CD14-positive monocyte (primary cell): ENCODE measurements around the gene MCL1. TPM values are rescaled to one million over a fixed set of nuclear protein-coding genes. Genes with fewer than 3 reads are reported as not detected.

Experiments used
- DNase-seq, 3 donors: peaks; one replicate each; pipeline ENCODE4 v3.0.0-alpha.2; 2011 to 2022
- H2AFZ ChIP-seq: 2 replicates; pipeline ENCODE4 v1.6.0; 2012; ENCODE audit warnings: mild to moderate bottlenecking, low read depth, low read length, inconsistent platforms; ENCODE audit not compliant: insufficient read depth, poor library complexity, severe bottlenecking
- H3K27ac ChIP-seq, 2 donors: 1 replicate in 1 of 2; 2 replicates in 1 of 2; pipeline ENCODE4 v1.5.1; 2012 to 2013; ENCODE audit warnings: low read length in 2 of 2, control low read depth in 1 of 2, inconsistent platforms in 1 of 2, low read depth in 1 of 2, mild to moderate bottlenecking in 1 of 2
- H3K27me3 ChIP-seq, 2 donors: one replicate each; pipeline versions ENCODE4 v1.6.0 to v1.6.1; 2011 to 2013; ENCODE audit warnings: low read length in 2 of 2; ENCODE audit not compliant: control insufficient read depth in 2 of 2, insufficient read depth in 2 of 2
- H3K36me3 ChIP-seq, 2 donors: replicated peaks in 1 of 2; 1 replicate in 1 of 2; 2 replicates in 1 of 2; pipeline versions ENCODE4 v1.5.1 to v1.6.1; 2012 to 2013; ENCODE audit warnings: low read length in 2 of 2, control low read depth in 1 of 2, inconsistent platforms in 1 of 2, mild to moderate bottlenecking in 1 of 2; ENCODE audit not compliant: insufficient read depth in 2 of 2, control insufficient read depth in 1 of 2
- H3K4me1 ChIP-seq, 2 donors: 1 replicate in 1 of 2; 2 replicates in 1 of 2; pipeline versions ENCODE4 v1.5.1 to v1.6.1; 2012 to 2013; ENCODE audit warnings: low read length in 2 of 2, control low read depth in 1 of 2, inconsistent platforms in 1 of 2, mild to moderate bottlenecking in 1 of 2, moderate library complexity in 1 of 2; ENCODE audit not compliant: insufficient read depth in 2 of 2, control insufficient read depth in 1 of 2
- H3K4me2 ChIP-seq: replicated peaks from 2 replicates; pipeline ENCODE3; 2012; ENCODE audit warnings: low read length, moderate library complexity, mild to moderate bottlenecking; ENCODE audit not compliant: poor library complexity, severe bottlenecking; ENCODE audit errors: extremely low read depth
- H3K4me3 ChIP-seq, 3 experiments: fragments of 200-600 bp in 1 of 3; sonication (generic) in 1 of 3; replicated peaks in 1 of 3; 1 replicate in 2 of 3; 2 replicates in 1 of 3; pipeline ENCODE4 v1.5.1; 2011 to 2013; ENCODE audit warnings: low read length in 3 of 3, mild to moderate bottlenecking in 3 of 3, control low read depth in 2 of 3, low read depth in 2 of 3, inconsistent platforms in 1 of 3, moderate library complexity in 1 of 3
- H3K79me2 ChIP-seq: 2 replicates; pipeline ENCODE4 v1.6.0; 2012; ENCODE audit warnings: mild to moderate bottlenecking, control low read depth, inconsistent platforms, low read length, moderate library complexity; ENCODE audit not compliant: insufficient read depth
- H3K9ac ChIP-seq: 2 replicates; pipeline ENCODE4 v1.6.0; 2017; ENCODE audit warnings: low read length, mild to moderate bottlenecking; ENCODE audit not compliant: insufficient read depth, poor library complexity, severe bottlenecking
- H3K9me3 ChIP-seq, 2 donors: replicated peaks in 1 of 2; 1 replicate in 1 of 2; 2 replicates in 1 of 2; pipeline versions ENCODE4 v1.5.1 to v1.6.1; 2012 to 2013; ENCODE audit warnings: low read length in 2 of 2, control low read depth in 1 of 2; ENCODE audit not compliant: control insufficient read depth in 1 of 2, insufficient read depth in 1 of 2
- H4K20me1 ChIP-seq: 2 replicates; pipeline ENCODE4 v1.6.0; 2012; ENCODE audit warnings: mild to moderate bottlenecking, low read length, control low read depth, moderate library complexity; ENCODE audit not compliant: insufficient read depth
- H3K27ac Mint-ChIP-seq, 7 donors: one replicate each; pipeline ENCODE4 v1.8.0; 2020; ENCODE audit warnings: mild to moderate bottlenecking in 7 of 7, mixed read lengths in 7 of 7, moderate library complexity in 6 of 7, inconsistent platforms in 2 of 7
- H3K27me3 Mint-ChIP-seq, 3 donors: one replicate each; pipeline ENCODE4 v1.8.0; 2021 to 2022; ENCODE audit warnings: low read depth in 3 of 3, mild to moderate bottlenecking in 3 of 3, mixed read lengths in 3 of 3, moderate library complexity in 3 of 3, inconsistent platforms in 1 of 3
- H3K36me3 Mint-ChIP-seq, 2 donors: one replicate each; pipeline ENCODE4 v1.8.0; 2020; ENCODE audit warnings: mixed read lengths in 2 of 2, inconsistent platforms in 1 of 2, mild to moderate bottlenecking in 1 of 2
- H3K4me1 Mint-ChIP-seq: one replicate; pipeline ENCODE4 v1.8.0; 2020; ENCODE audit warnings: mild to moderate bottlenecking, mixed read lengths
- H3K4me3 Mint-ChIP-seq, 2 donors: one replicate each; pipeline ENCODE4 v1.8.0; 2020; ENCODE audit warnings: mild to moderate bottlenecking in 2 of 2, mixed read lengths in 2 of 2, moderate library complexity in 1 of 2
- H3K9me3 Mint-ChIP-seq, 7 donors: one replicate each; pipeline ENCODE4 v1.8.0; 2020 to 2022; ENCODE audit warnings: mixed read lengths in 7 of 7, mild to moderate bottlenecking in 6 of 7, moderate library complexity in 6 of 7, inconsistent platforms in 2 of 7
- CTCF ChIP-seq: fragments of 200-600 bp; IDR thresholded peaks from one replicate; pipeline ENCODE4 v1.8.0; 2022; ENCODE audit warnings: antibody characterized with exemption, mild to moderate bottlenecking
- WGBS: methylation state at CpG from one replicate; pipeline ENCODE4 v1.1.5; 2013; ENCODE audit warnings: missing lambda C conversion rate; ENCODE audit not compliant: insufficient coverage; 5-methylcytosine and 5-hydroxymethylcytosine counted together
- intact Hi-C, 2 donors: fragments of 100-400 bp; cut with micrococcal nuclease; formaldehyde crosslinking; loops; one replicate each; pipeline versions ENCODE4 v1.15.0 to v1.15.1; 2023
- polyA plus RNA-seq, 3 donors: library from polyadenylated mRNA; depleted of rRNA in 1 of 3; unstranded in 2 of 3; stranded (reverse) in 1 of 3; fragments of 300-500 nt in 2 of 3; fragments of >200 nt in 1 of 3; fragmentation: Illumina TruSeq in 2 of 3; gene quantifications; 1 replicate in 2 of 3; 2 replicates in 1 of 3; pipeline ENCODE4 v1.2.3, GENCODE V29; 2012 to 2021

The MCL1 gene
- polyA plus RNA-seq, 3 donors, result 287 to 2,076 (median 301) TPM

GRCh38 chr1:150621497-150622302, 42.3 kb upstream of the MCL1 start:
- Histone ChIP-seq H3K4me2 (peak overlapping the region; percentile 27), H3K9me3 (no peaks in the 10 kb centered on the region), H4K20me1 (no peaks in the 10 kb centered on the region), H3K36me3 (peaks cover 38 to 55% of the 10 kb centered on the region in 2 donors), H3K9ac (no peak overlapping the region), H3K27ac (peak overlapping the region in 1 of 2 donors; percentile 23), H3K27me3 (no peaks in the 10 kb centered on the region), H3K4me1 (peaks cover 25 to 45% of the 10 kb centered on the region in 2 donors), H3K4me3 (peak overlapping the region in 1 of 3 experiments; percentile 37), H2AFZ (no peak overlapping the region), H3K79me2 (peaks cover 58% of the 10 kb centered on the region)
- Mint-ChIP-seq H3K27ac (peak overlapping the region; percentile 84 to 92 (median 85)), H3K4me3 (peak overlapping the region in 1 of 2 donors; percentile 71), H3K9me3 (no peaks in the 10 kb centered on the region), H3K4me1 (peaks cover 43% of the 10 kb centered on the region), H3K27me3 (no peaks in the 10 kb centered on the region), H3K36me3 (peaks cover 64 to 84% of the 10 kb centered on the region in 2 donors)
- intact Hi-C loops, result loop anchor here (5.0 kb wide), 2 partner anchors 39 to 59 kb away; no protein-coding TSS in a partner anchor
- peak; percentile 85 for TF ChIP-seq CTCF
- peak; percentile 65 to 82 (median 76) for DNase-seq
- WGBS, result 40% methylated on average over 3 of the region's 8 CpGs

GRCh38 chr1:150620919-150621318, 41.5 kb upstream of the MCL1 start:
- H3K36me3 ChIP-seq, result peaks cover 33 to 47% of the 10 kb centered on the region in 2 donors
- H3K36me3 Mint-ChIP-seq, result peaks cover 65 to 84% of the 10 kb centered on the region in 2 donors
- H3K4me1 ChIP-seq, result peaks cover 25 to 52% of the 10 kb centered on the region in 2 donors

More at GRCh38 chr1:150620919-150621318, 41.5 kb upstream of the MCL1 start:
- Histone ChIP-seq H3K4me3 (peak overlapping the region in 1 of 3 experiments; percentile 37), H3K79me2 (peaks cover 52% of the 10 kb centered on the region), H3K9ac (no peak overlapping the region), H2AFZ (no peak overlapping the region), H3K27me3 (no peaks in the 10 kb centered on the region), H3K27ac (no peak overlapping the region), H3K4me2 (no peak overlapping the region), H4K20me1 (no peaks in the 10 kb centered on the region), H3K9me3 (no peaks in the 10 kb centered on the region)
- no peak for DNase-seq
- Mint-ChIP-seq H3K4me1 (peaks cover 50% of the 10 kb centered on the region), H3K27me3 (no peaks in the 10 kb centered on the region), H3K9me3 (no peaks in the 10 kb centered on the region), H3K27ac (peak overlapping the region; percentile 84 to 92 (median 85)), H3K4me3 (peak overlapping the region in 1 of 2 donors; percentile 71)
- intact Hi-C loops, result loop anchor here (5.0 kb wide), 2 partner anchors 39 to 59 kb away; no protein-coding TSS in a partner anchor
- no CpG with 5 or more reads among the region's 2 CpGs for WGBS
- no peak for TF ChIP-seq CTCF
